H1 (cell line): ENCODE results near the gene DMBX1. TPM values are rescaled to one million over a fixed set of nuclear protein-coding genes. Genes with fewer than 3 reads are reported as not detected.

ENCODE experiments used
- CTCF ChIA-PET: fragments of 300-600 bp; sonication (Branson Sonifier 250); formaldehyde crosslinking; loops from one replicate; lab custom pipeline; 2021; ENCODE audit not compliant: partially characterized antibody; lab: Charles Lee
- POLR2A ChIA-PET: fragments of 300-600 bp; sonication (Branson Sonifier 250); formaldehyde crosslinking; loops from one replicate; lab custom pipeline; 2021; ENCODE audit warnings: inconsistent platforms; ENCODE audit not compliant: partially characterized antibody; lab: Charles Lee
- DNase-seq, 2 experiments: peaks; one replicate each; pipeline versions ENCODE4 v3.0.0 to v3.0.0-alpha.2; 2010 to 2022; ENCODE audit warnings: low spot score in 2 of 2, low read depth in 1 of 2, mixed read lengths in 1 of 2
- FAIRE-seq: peaks from 2 replicates; lab custom pipeline; 2011; peaks lifted over from hg19 to GRCh38; lab: Jason Lieb, UNC
- H2AFZ ChIP-seq: 2 replicates; pipeline ENCODE4 v1.8.1; 2012; ENCODE audit warnings: low read length, inconsistent platforms
- H2AK5ac ChIP-seq: 2 replicates; pipeline ENCODE4 v1.6.1; 2013; ENCODE audit warnings: low read depth, low read length
- H2BK120ac ChIP-seq: replicated peaks from 2 replicates; pipeline ENCODE3; 2013; ENCODE audit warnings: low read depth, low read length, inconsistent platforms
- H2BK12ac ChIP-seq: 2 replicates; pipeline ENCODE4 v1.6.1; 2013; ENCODE audit warnings: low read depth, low read length
- H2BK15ac ChIP-seq: 2 replicates; pipeline ENCODE4 v1.6.1; 2013; ENCODE audit warnings: low read length
- H2BK20ac ChIP-seq: 2 replicates; pipeline ENCODE4 v1.6.1; 2013; ENCODE audit warnings: low read length
- H2BK5ac ChIP-seq: 2 replicates; pipeline ENCODE4 v1.6.1; 2013; ENCODE audit warnings: low read depth, low read length
- H3K14ac ChIP-seq: 2 replicates; pipeline ENCODE4 v1.6.1; 2013; ENCODE audit warnings: inconsistent platforms; ENCODE audit not compliant: insufficient read length
- H3K18ac ChIP-seq: 2 replicates; pipeline ENCODE4 v1.6.1; 2013; ENCODE audit warnings: low read length; ENCODE audit errors: extremely low read depth
- H3K23ac ChIP-seq: 2 replicates; pipeline ENCODE4 v1.6.1; 2013; ENCODE audit warnings: inconsistent platforms; ENCODE audit not compliant: insufficient read length
- H3K23me2 ChIP-seq: 2 replicates; pipeline ENCODE4 v1.6.1; 2013; ENCODE audit warnings: low read depth, low read length
- H3K27ac ChIP-seq: 2 replicates; pipeline ENCODE4 v1.6.1; 2011; ENCODE audit warnings: low read depth, low read length, inconsistent platforms
- H3K27me3 ChIP-seq, 4 experiments: replicated peaks in 1 of 4; 1 replicate in 1 of 4; 2 replicates in 3 of 4; pipeline versions ENCODE4 v1.6.1 to v1.8.1; 2011 to 2013; ENCODE audit warnings: low read length in 3 of 4, mild to moderate bottlenecking in 3 of 4, inconsistent platforms in 2 of 4, mixed read lengths in 2 of 4, moderate library complexity in 1 of 4; ENCODE audit not compliant: control insufficient read depth in 3 of 4, insufficient read depth in 3 of 4; ENCODE audit errors: extremely low read depth in 1 of 4
- H3K36me3 ChIP-seq, 4 experiments: 2 replicates each; pipeline versions ENCODE4 v1.6.1 to v1.8.1; 2011 to 2013; ENCODE audit warnings: mild to moderate bottlenecking in 4 of 4, low read length in 3 of 4, moderate library complexity in 2 of 4, control low read depth in 1 of 4, inconsistent platforms in 1 of 4; ENCODE audit not compliant: insufficient read depth in 4 of 4, control insufficient read depth in 2 of 4
- H3K4ac ChIP-seq: replicated peaks from 2 replicates; pipeline ENCODE3; 2013; ENCODE audit warnings: low read length, low read depth, mixed read lengths, inconsistent platforms; ENCODE audit not compliant: insufficient read length
- H3K4me1 ChIP-seq, 4 experiments: replicated peaks in 1 of 4; 1 replicate in 1 of 4; 2 replicates in 3 of 4; pipeline versions ENCODE4 v1.6.1 to v1.8.1; 2011 to 2013; ENCODE audit warnings: low read length in 3 of 4, inconsistent platforms in 2 of 4, mixed read lengths in 1 of 4; ENCODE audit not compliant: insufficient read depth in 4 of 4, control insufficient read depth in 3 of 4
- H3K4me2 ChIP-seq, 2 experiments: 2 replicates each; pipeline versions ENCODE4 v1.6.1 to v1.8.1; 2011 to 2013; ENCODE audit warnings: low read depth in 2 of 2, low read length in 2 of 2, control low read depth in 1 of 2, inconsistent platforms in 1 of 2, mild to moderate bottlenecking in 1 of 2; ENCODE audit not compliant: insufficient read depth in 1 of 2
- H3K4me3 ChIP-seq, 4 experiments: fragments of 200-600, 300-600 bp in 1 of 4; sonication (generic), shearing (Covaris generic), sonication (Bioruptor Twin) in 1 of 4; 2 replicates each; pipeline versions ENCODE4 v1.5.1 to v1.8.1; 2011 to 2016; ENCODE audit warnings: low read length in 4 of 4, low read depth in 3 of 4, control low read depth in 2 of 4, inconsistent platforms in 2 of 4, mild to moderate bottlenecking in 2 of 4, mixed read lengths in 1 of 4, moderate library complexity in 1 of 4; ENCODE audit not compliant: insufficient read depth in 2 of 4; ENCODE audit errors: extremely low read depth in 1 of 4
- H3K56ac ChIP-seq: replicated peaks from 2 replicates; pipeline ENCODE3; 2013; ENCODE audit warnings: low read depth, mild to moderate bottlenecking, mixed read lengths, low read length, inconsistent platforms; ENCODE audit not compliant: insufficient read length
- H3K79me1 ChIP-seq: 2 replicates; pipeline ENCODE4 v1.6.1; 2013; ENCODE audit warnings: low read depth, low read length, control low read depth
- H3K79me2 ChIP-seq, 2 experiments: 2 replicates each; pipeline versions ENCODE4 v1.6.1 to v1.8.1; 2012 to 2013; ENCODE audit warnings: low read length in 2 of 2, mild to moderate bottlenecking in 2 of 2, inconsistent platforms in 1 of 2; ENCODE audit not compliant: insufficient read depth in 2 of 2, control insufficient read depth in 1 of 2
- H3K9ac ChIP-seq, 4 experiments: replicated peaks in 1 of 4; 1 replicate in 1 of 4; 2 replicates in 3 of 4; pipeline versions ENCODE4 v1.6.1 to v1.8.1; 2011 to 2013; ENCODE audit warnings: low read depth in 3 of 4, low read length in 3 of 4, control low read depth in 2 of 4, mild to moderate bottlenecking in 2 of 4, moderate library complexity in 2 of 4, inconsistent platforms in 1 of 4; ENCODE audit errors: extremely low read depth in 1 of 4
- H3K9me3 ChIP-seq, 2 experiments: 2 replicates each; pipeline versions ENCODE4 v1.6.1 to v1.8.1; 2012 to 2013; ENCODE audit warnings: mild to moderate bottlenecking in 2 of 2, moderate library complexity in 2 of 2, control low read depth in 1 of 2, inconsistent platforms in 1 of 2, low read depth in 1 of 2, low read length in 1 of 2, mixed read lengths in 1 of 2; ENCODE audit not compliant: insufficient read depth in 2 of 2
- H4K20me1 ChIP-seq, 2 experiments: replicated peaks in 1 of 2; 2 replicates each; pipeline versions ENCODE3 to v1.8.1; 2011 to 2013; ENCODE audit warnings: inconsistent platforms in 2 of 2, low read length in 2 of 2, mild to moderate bottlenecking in 1 of 2; ENCODE audit not compliant: insufficient read depth in 2 of 2, control insufficient read depth in 1 of 2
- H4K5ac ChIP-seq: 2 replicates; pipeline ENCODE4 v1.6.1; 2013; ENCODE audit warnings: low read length, low read depth, mixed read lengths, inconsistent platforms; ENCODE audit not compliant: insufficient read length
- H4K8ac ChIP-seq: 2 replicates; pipeline ENCODE4 v1.8.0; 2013; ENCODE audit warnings: mild to moderate bottlenecking, moderate library complexity, low read length, inconsistent platforms; ENCODE audit not compliant: insufficient read depth; ENCODE audit errors: extremely low read depth
- H4K91ac ChIP-seq: replicated peaks from 2 replicates; pipeline ENCODE3; 2013; ENCODE audit warnings: low read length, mixed read lengths, inconsistent platforms; ENCODE audit not compliant: insufficient read length
- BCL11A ChIP-seq, 2 experiments: IDR thresholded peaks; one replicate each; pipeline ENCODE4 v1.6.1; 2011; ENCODE audit warnings: low read depth in 2 of 2, low read length in 2 of 2, mild to moderate bottlenecking in 2 of 2
- CBX5 ChIP-seq: fragments of 300-800, 300-1000 bp; sonication (generic); IDR thresholded peaks from 2 replicates; pipeline ENCODE4 v1.7.1; 2016; ENCODE audit warnings: antibody characterized with exemption, low read length, low read depth
- CEBPB ChIP-seq: IDR thresholded peaks from 2 replicates; pipeline ENCODE4 v1.6.1; 2012; ENCODE audit warnings: low read depth, low read length
- CHD1 ChIP-seq: IDR thresholded peaks from 2 replicates; pipeline ENCODE4 v1.6.1; 2012; ENCODE audit warnings: low read depth, low read length, improper control_type of control experiment
- CTBP2 ChIP-seq: IDR thresholded peaks from 2 replicates; pipeline ENCODE4 v1.7.0; 2011; ENCODE audit warnings: borderline replicate concordance, mild to moderate bottlenecking, moderate library complexity, mixed read lengths, low read length; ENCODE audit not compliant: insufficient read depth, insufficient read length
- E2F6 ChIP-seq: IDR thresholded peaks from 2 replicates; pipeline ENCODE4 v1.6.1; 2012; ENCODE audit warnings: inconsistent platforms
- EZH2 ChIP-seq: fragments of 200-600 bp; sonication (generic); IDR thresholded peaks from 2 replicates; pipeline ENCODE4 v1.7.1; 2012; ENCODE audit warnings: low read depth, mild to moderate bottlenecking, moderate library complexity, low read length, inconsistent platforms; ENCODE audit not compliant: severe bottlenecking
- GTF2F1 ChIP-seq: IDR thresholded peaks from 2 replicates; pipeline ENCODE4 v1.6.1; 2012; ENCODE audit warnings: low read depth, low read length, improper control_type of control experiment, borderline replicate concordance
- KDM1A ChIP-seq: fragments of 200-600, 300-600 bp; sonication (generic); IDR thresholded peaks from 2 replicates; pipeline ENCODE4 v1.7.1; 2016; ENCODE audit warnings: mild to moderate bottlenecking, low read length, borderline replicate concordance
- RFX5 ChIP-seq: IDR thresholded peaks from 2 replicates; pipeline ENCODE4 v1.6.1; 2011; ENCODE audit warnings: low read depth, low read length, improper control_type of control experiment, borderline replicate concordance
- SIX5 ChIP-seq: IDR thresholded peaks from 2 replicates; pipeline ENCODE4 v1.6.1; 2011; ENCODE audit warnings: mild to moderate bottlenecking, low read depth, low read length
- SP1 ChIP-seq: IDR thresholded peaks from 2 replicates; pipeline ENCODE4 v1.6.1; 2011; ENCODE audit warnings: low read depth, low read length
- TAF1 ChIP-seq: IDR thresholded peaks from 2 replicates; pipeline ENCODE4 v1.6.1; 2011; ENCODE audit warnings: mild to moderate bottlenecking, low read depth, low read length
- TAF7 ChIP-seq: optimal IDR thresholded peaks from 2 replicates; pipeline ENCODE3; 2011; ENCODE audit warnings: low read depth, mild to moderate bottlenecking, inconsistent platforms, low read length, moderate library complexity, borderline replicate concordance
- WGBS, 2 experiments: shearing (Covaris generic) in 1 of 2; methylation state at CpG; one replicate each; pipeline versions ENCODE4 v1.1.6 to v1.1.7; 2013 to 2015; ENCODE audit warnings: low lambda C conversion rate in 2 of 2, mixed read lengths in 2 of 2, inconsistent platforms in 1 of 2, low coverage in 1 of 2, missing lambda C conversion rate in 1 of 2; ENCODE audit not compliant: insufficient replicate concordance in 2 of 2, insufficient coverage in 1 of 2, insufficient read length in 1 of 2; ENCODE audit errors: extremely low coverage in 1 of 2, missing lambda C conversion rate in 1 of 2; 5-methylcytosine and 5-hydroxymethylcytosine counted together
- polyA plus RNA-seq, 7 experiments: library from polyadenylated mRNA; depleted of rRNA in 3 of 7; stranded (reverse) in 5 of 7; unstranded in 2 of 7; fragments of >200 nt in 5 of 7; fragments of 200-250 nt in 2 of 7; gene quantifications; 1 replicate in 5 of 7; 2 replicates in 1 of 7; 4 replicates in 1 of 7; pipeline versions ENCODE4 v1.2.1 to v1.2.3, GENCODE V29; 2011 to 2013; ENCODE audit warnings: missing spikeins in 2 of 7, mixed read lengths in 2 of 7
- total RNA-seq: library from RNA; stranded (reverse); fragmentation: NEBNext Ultra II Directional; extraction: Animal tissue kit (Norgen Biotek cat#: 25700); gene quantifications from 2 replicates; pipeline ENCODE4 v1.2.1, GENCODE V29; 2021

Gene DMBX1
- total and polyA plus RNA-seq, 2 of the 8 experiments (the other 6 are each of a cell fraction or from before 2014, with no cell fraction given): 0.23 to 0.30 TPM

DNA sequence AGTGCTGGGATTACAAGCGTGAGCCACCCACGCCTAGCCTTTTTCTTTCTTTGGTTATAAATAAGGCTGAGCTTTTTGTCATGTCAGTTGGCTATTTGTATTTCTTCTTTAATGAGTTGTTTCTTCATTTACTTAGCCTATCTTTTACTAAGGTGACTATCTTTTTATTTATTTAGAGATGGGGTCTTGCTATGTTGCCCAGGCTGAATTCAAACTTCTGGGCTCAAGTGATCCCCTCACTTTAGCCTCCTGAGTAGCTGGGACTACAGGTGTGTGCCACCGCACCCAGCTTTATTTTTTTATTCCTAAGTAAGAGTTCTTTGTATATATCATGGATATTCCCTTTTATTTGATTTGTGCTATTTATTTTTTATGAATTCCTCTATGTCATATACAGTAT, 11.9 kb downstream of the DMBX1 start:
- Histone ChIP-seq H3K36me3 (no peaks in the 10 kb centered on the region), H2BK20ac (no peak overlapping the region), H3K9me3 (no peaks in the 10 kb centered on the region), H2BK5ac (no peak overlapping the region), H2BK12ac (no peak overlapping the region), H3K14ac (no peak overlapping the region), H3K56ac (no peak overlapping the region), H3K4me2 (no peak overlapping the region), H4K20me1 (peaks cover 0 to 2% of the 10 kb centered on the region in 2 experiments), H2BK120ac (no peak overlapping the region), H3K9ac (no peak overlapping the region), H3K23ac (no peak overlapping the region), H3K27ac (no peak overlapping the region)
- POLR2A ChIA-PET: interaction anchor here (1.9 kb wide), 1 partner anchor 10 kb away, joined by 4 read pairs; no protein-coding TSS in a partner anchor
- DNase-seq: no peak
- TF ChIP-seq E2F6 (no peak), TAF7 (no peak), SIX5 (no peak), GTF2F1 (no peak), SP1 (no peak), CBX5 (no peak), CHD1 (no peak), KDM1A (no peak), BCL11A (IDR thresholded peaks at IDR 0.05; ENCODE audit: low read depth in 2 of 2, low read length in 2 of 2) (no peak), CTBP2 (no peak), EZH2 (no peak), TAF1 (no peak), CEBPB (no peak), RFX5 (no peak)
- TF ChIP-seq, all 59 proteins: peak for 0
- H3K23me2 ChIP-seq: no peaks in the 10 kb centered on the region
- H4K5ac ChIP-seq: no peak overlapping the region
- H3K4me1 ChIP-seq: peaks cover 0 to 6% (median 3%) of the 10 kb centered on the region in 4 experiments; a peak in 3 of 7 replicates
- CTCF ChIA-PET: interaction anchor here (0.6 to 35.6 kb wide), 13 partner anchors 13 to 596 kb away, joined by 3 to 1068 read pairs (median 6); partner anchors contain the start of gene DMBX1
- peaks cover 1 to 10% (median 7%) of the 10 kb centered on the region in 4 experiments; a peak in 6 of 7 replicates for H3K27me3 ChIP-seq
- WGBS, 2 experiments: 95% methylated on average over 3 of the region's 3 CpGs; no CpG with 5 or more reads in 1 of the 2 experiments
- H3K79me1 ChIP-seq: no peaks in the 10 kb centered on the region; the same call in 1 of the 2 replicates
- H3K4ac ChIP-seq: no peak overlapping the region
- no peak overlapping the region for H3K4me3 ChIP-seq
- H3K79me2 ChIP-seq: no peaks in the 10 kb centered on the region
- no peak overlapping the region for H2AK5ac ChIP-seq
- H2AFZ ChIP-seq: no peak overlapping the region
- no peak for FAIRE-seq
- H4K91ac ChIP-seq: no peak overlapping the region
- H4K8ac ChIP-seq: no peak overlapping the region
- no peak overlapping the region for H3K18ac ChIP-seq
- H2BK15ac ChIP-seq: no peak overlapping the region
